Breast epithelium (tissue), 4 donors: ENCODE results near the gene TTLL11. TPM values are rescaled to one million over a fixed set of nuclear protein-coding genes. Genes with fewer than 3 reads are reported as not detected.
A peak's percentile ranks its signal among the peaks of the same experiment; 100 is the strongest.
"Not testable (repeated sequence)": the region's sequence is repeated elsewhere in the genome, so short reads cannot be mapped to it uniquely, and the experiment has no call there.

Experiments
- DNase-seq, 2 donors: peaks; one replicate each; pipeline ENCODE4 v3.0.0-alpha.2; 2019; ENCODE audit warnings: low spot score in 2 of 2
- H3K27ac ChIP-seq, 2 donors: fragments of 200-600 bp; sonication (generic) in 1 of 2; one replicate each; pipeline ENCODE4 v1.5.1; 2016 to 2019; ENCODE audit warnings: mild to moderate bottlenecking in 1 of 2
- H3K27me3 ChIP-seq, 2 donors: fragments of 200-600 bp; sonication (generic) in 1 of 2; one replicate each; pipeline versions ENCODE4 v1.5.1 to v1.6.0; 2017 to 2019; ENCODE audit warnings: control low read depth in 1 of 2, mild to moderate bottlenecking in 1 of 2
- H3K36me3 ChIP-seq: fragments of 200-600 bp; one replicate; pipeline ENCODE4 v1.5.1; 2019
- H3K4me1 ChIP-seq, 2 donors: fragments of 200-600 bp; sonication (generic); one replicate each; pipeline ENCODE4 v1.5.1; 2016 to 2019; ENCODE audit warnings: control low read depth in 1 of 2
- H3K4me3 ChIP-seq, 3 donors: fragments of 200-600 bp; sonication (generic); 1 replicate in 2 of 3; 2 replicates in 1 of 3; pipeline ENCODE4 v1.5.1; 2016 to 2019; ENCODE audit warnings: mild to moderate bottlenecking in 3 of 3, moderate library complexity in 2 of 3
- H3K9me3 ChIP-seq, 2 donors: fragments of 200-600 bp; sonication (generic) in 1 of 2; one replicate each; pipeline ENCODE4 v1.5.1; 2016 to 2019; ENCODE audit warnings: control low read depth in 1 of 2
- CTCF ChIP-seq, 3 donors: fragments of 450-650 bp; IDR thresholded peaks; one replicate each; pipeline ENCODE4 v1.5.1; 2016 to 2017; ENCODE audit warnings: antibody characterized with exemption in 3 of 3, mild to moderate bottlenecking in 3 of 3, moderate library complexity in 3 of 3
- POLR2A ChIP-seq: fragments of 450-650 bp; IDR thresholded peaks from one replicate; pipeline ENCODE4 v1.6.1; 2016; ENCODE audit warnings: antibody characterized with exemption, mild to moderate bottlenecking, moderate library complexity
- POLR2AphosphoS5 ChIP-seq, 3 donors: sonication (generic); formaldehyde crosslinking; IDR thresholded peaks; one replicate each; pipeline ENCODE4 v1.6.1; 2017; ENCODE audit warnings: antibody characterized with exemption in 3 of 3
- intact Hi-C: fragments of 100-400 bp; cut with DNase I; formaldehyde crosslinking; loops from one replicate; pipeline ENCODE4 v1.15.1; 2023; ENCODE audit warnings: low total_unique reads
- total RNA-seq, 3 donors: library from RNA; depleted of rRNA; stranded (reverse); fragments of >200 nt; gene quantifications; one replicate each; pipeline ENCODE4 v1.1.0, GENCODE V29; 2016

Gene TTLL11
- total RNA-seq, 3 donors from 2014 or later: 9.0 to 12.1 (median 10.0) TPM

GRCh38 chr9:121898856-121899255 is 194.3 kb downstream of the TTLL11 start:
- TF ChIP-seq POLR2AphosphoS5 (IDR thresholded peaks at IDR 0.05) (no peak), CTCF (IDR thresholded peaks at IDR 0.05) (no peak), POLR2A (no peak)
- Histone ChIP-seq H3K27me3 (no peaks in the 10 kb centered on the region), H3K27ac (no peak overlapping the region), H3K4me1 (no peaks in the 10 kb centered on the region), H3K9me3 (no peaks in the 10 kb centered on the region), H3K36me3 (no peaks in the 10 kb centered on the region), H3K4me3 (no peak overlapping the region)
- no peak for DNase-seq
- intact Hi-C loops: no loop called here

- no peaks in the 10 kb centered on the region for H3K9me3 ChIP-seq
- intact Hi-C loops: no loop called here
- no peak overlapping the region for H3K4me3 ChIP-seq
- H3K36me3 ChIP-seq: no peaks in the 10 kb centered on the region
- no peaks in the 10 kb centered on the region for H3K27me3 ChIP-seq
- DNase-seq: no peak
- TF ChIP-seq POLR2A: no peak
- no peak for TF ChIP-seq CTCF (IDR thresholded peaks at IDR 0.05)
- TF ChIP-seq POLR2AphosphoS5 (IDR thresholded peaks at IDR 0.05): no peak
- H3K27ac ChIP-seq: no peak overlapping the region
- H3K4me1 ChIP-seq: no peaks in the 10 kb centered on the region
These were observed 196.0 kb downstream of the TTLL11 start for GRCh38 chr9:121897140-121897539.

GRCh38 chr9:121896545-121896943 is 196.6 kb downstream of the TTLL11 start:
- Histone ChIP-seq H3K27ac (peak overlapping the region; percentile 8 to 25), H3K4me1 (no peaks in the 10 kb centered on the region), H3K36me3 (no peaks in the 10 kb centered on the region), H3K27me3 (no peaks in the 10 kb centered on the region), H3K9me3 (no peaks in the 10 kb centered on the region), H3K4me3 (peak overlapping the region in 2 of 3 donors; percentile 15 to 47)
- DNase-seq: no peak
- intact Hi-C loops: loop anchor here (1.0 kb wide), 1 partner anchor 43 kb away; no protein-coding TSS in a partner anchor
- TF ChIP-seq CTCF (IDR thresholded peaks at IDR 0.05): no peak
- no peak for TF ChIP-seq POLR2AphosphoS5 (IDR thresholded peaks at IDR 0.05)
- no peak for TF ChIP-seq POLR2A

- Histone ChIP-seq H3K27me3 (no peaks in the 10 kb centered on the region), H3K36me3 (no peaks in the 10 kb centered on the region), H3K9me3 (no peaks in the 10 kb centered on the region), H3K4me3 (peak overlapping the region in 2 of 3 donors; percentile 15 to 47), H3K4me1 (no peaks in the 10 kb centered on the region), H3K27ac (peak overlapping the region in 1 of 2 donors; percentile 25)
- intact Hi-C loops: loop anchor here (1.0 kb wide), 1 partner anchor 43 kb away; no protein-coding TSS in a partner anchor
- no peak for TF ChIP-seq POLR2A
- TF ChIP-seq CTCF (IDR thresholded peaks at IDR 0.05): no peak
- no peak for TF ChIP-seq POLR2AphosphoS5 (IDR thresholded peaks at IDR 0.05)
- DNase-seq: no peak
These were observed 197.1 kb downstream of the TTLL11 start for GRCh38 chr9:121895818-121896544.

GRCh38 chr9:121895358-121895757 is 197.8 kb downstream of the TTLL11 start:
- no peaks in the 10 kb centered on the region for H3K27me3 ChIP-seq
- H3K36me3 ChIP-seq: no peaks in the 10 kb centered on the region
- no peak overlapping the region for H3K4me3 ChIP-seq
- no peaks in the 10 kb centered on the region for H3K9me3 ChIP-seq
- no peak overlapping the region for H3K27ac ChIP-seq
- H3K4me1 ChIP-seq: no peaks in the 10 kb centered on the region
- intact Hi-C loops: no loop called here
- TF ChIP-seq CTCF (IDR thresholded peaks at IDR 0.05) (no peak), POLR2AphosphoS5 (IDR thresholded peaks at IDR 0.05) (no peak), POLR2A (no peak)
- DNase-seq: no peak

GRCh38 chr9:121894380-121894779 is 198.7 kb downstream of the TTLL11 start:
- H3K27ac ChIP-seq, intact Hi-C loops, H3K27me3 ChIP-seq, DNase-seq, H3K36me3 ChIP-seq, H3K4me1 ChIP-seq, H3K4me3 ChIP-seq, H3K9me3 ChIP-seq: not testable (repeated sequence)
